Panc1 (cell line): ENCODE results near the gene CELA1.

Experiments used
- POLR2AphosphoS5 ChIP-seq: IDR thresholded peaks from 2 replicates; pipeline ENCODE4 v1.6.1; 2012; ENCODE audit warnings: mild to moderate bottlenecking, low read depth, low read length, moderate library complexity
- SIN3A ChIP-seq: IDR thresholded peaks from 2 replicates; pipeline ENCODE4 v1.6.1; 2012; ENCODE audit warnings: low read depth, mild to moderate bottlenecking, low read length, moderate library complexity, borderline replicate concordance; ENCODE audit not compliant: insufficient read depth
- TCF7L2 ChIP-seq: IDR thresholded peaks from 2 replicates; pipeline ENCODE4 v1.6.1; 2011; ENCODE audit warnings: mild to moderate bottlenecking, low read depth, low read length, inconsistent platforms
- TF ChIP-seq, protein P1 (sequence below): fragments of 450-650 bp; IDR thresholded peaks from 2 replicates; pipeline ENCODE4 v1.5.1; 2017; ENCODE audit warnings: mild to moderate bottlenecking
- TF ChIP-seq, protein P2 (sequence below), 2 experiments: IDR thresholded peaks; 2 replicates each; pipeline ENCODE4 v1.6.1; 2011 to 2012; ENCODE audit warnings: low read depth in 2 of 2, control low read depth in 1 of 2, low read length in 1 of 2, mild to moderate bottlenecking in 1 of 2, moderate library complexity in 1 of 2; ENCODE audit not compliant: insufficient read depth in 1 of 2

DNA sequence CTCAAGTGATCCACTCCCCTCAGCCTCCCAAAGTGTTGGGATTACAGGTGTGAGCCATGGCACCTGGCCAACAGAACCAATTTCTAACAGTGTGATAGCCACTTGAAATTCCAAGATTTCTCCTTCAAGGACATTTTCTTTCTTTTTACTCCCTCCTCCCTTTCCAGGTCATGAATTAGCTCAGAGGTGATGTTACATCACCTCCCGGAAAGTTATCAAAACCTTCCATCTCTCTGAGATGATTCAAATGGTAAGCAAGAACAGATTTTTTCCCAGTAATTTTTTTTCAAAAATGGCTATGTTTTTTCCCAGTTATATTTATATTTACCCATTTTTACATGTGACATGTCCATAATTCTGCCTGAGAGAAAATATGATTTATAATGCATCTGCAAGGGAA is 60.6 kb downstream of the CELA1 start:
- TF ChIP-seq, protein P1, sequence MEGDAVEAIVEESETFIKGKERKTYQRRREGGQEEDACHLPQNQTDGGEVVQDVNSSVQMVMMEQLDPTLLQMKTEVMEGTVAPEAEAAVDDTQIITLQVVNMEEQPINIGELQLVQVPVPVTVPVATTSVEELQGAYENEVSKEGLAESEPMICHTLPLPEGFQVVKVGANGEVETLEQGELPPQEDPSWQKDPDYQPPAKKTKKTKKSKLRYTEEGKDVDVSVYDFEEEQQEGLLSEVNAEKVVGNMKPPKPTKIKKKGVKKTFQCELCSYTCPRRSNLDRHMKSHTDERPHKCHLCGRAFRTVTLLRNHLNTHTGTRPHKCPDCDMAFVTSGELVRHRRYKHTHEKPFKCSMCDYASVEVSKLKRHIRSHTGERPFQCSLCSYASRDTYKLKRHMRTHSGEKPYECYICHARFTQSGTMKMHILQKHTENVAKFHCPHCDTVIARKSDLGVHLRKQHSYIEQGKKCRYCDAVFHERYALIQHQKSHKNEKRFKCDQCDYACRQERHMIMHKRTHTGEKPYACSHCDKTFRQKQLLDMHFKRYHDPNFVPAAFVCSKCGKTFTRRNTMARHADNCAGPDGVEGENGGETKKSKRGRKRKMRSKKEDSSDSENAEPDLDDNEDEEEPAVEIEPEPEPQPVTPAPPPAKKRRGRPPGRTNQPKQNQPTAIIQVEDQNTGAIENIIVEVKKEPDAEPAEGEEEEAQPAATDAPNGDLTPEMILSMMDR, result no peak
- TF ChIP-seq, protein P2, sequence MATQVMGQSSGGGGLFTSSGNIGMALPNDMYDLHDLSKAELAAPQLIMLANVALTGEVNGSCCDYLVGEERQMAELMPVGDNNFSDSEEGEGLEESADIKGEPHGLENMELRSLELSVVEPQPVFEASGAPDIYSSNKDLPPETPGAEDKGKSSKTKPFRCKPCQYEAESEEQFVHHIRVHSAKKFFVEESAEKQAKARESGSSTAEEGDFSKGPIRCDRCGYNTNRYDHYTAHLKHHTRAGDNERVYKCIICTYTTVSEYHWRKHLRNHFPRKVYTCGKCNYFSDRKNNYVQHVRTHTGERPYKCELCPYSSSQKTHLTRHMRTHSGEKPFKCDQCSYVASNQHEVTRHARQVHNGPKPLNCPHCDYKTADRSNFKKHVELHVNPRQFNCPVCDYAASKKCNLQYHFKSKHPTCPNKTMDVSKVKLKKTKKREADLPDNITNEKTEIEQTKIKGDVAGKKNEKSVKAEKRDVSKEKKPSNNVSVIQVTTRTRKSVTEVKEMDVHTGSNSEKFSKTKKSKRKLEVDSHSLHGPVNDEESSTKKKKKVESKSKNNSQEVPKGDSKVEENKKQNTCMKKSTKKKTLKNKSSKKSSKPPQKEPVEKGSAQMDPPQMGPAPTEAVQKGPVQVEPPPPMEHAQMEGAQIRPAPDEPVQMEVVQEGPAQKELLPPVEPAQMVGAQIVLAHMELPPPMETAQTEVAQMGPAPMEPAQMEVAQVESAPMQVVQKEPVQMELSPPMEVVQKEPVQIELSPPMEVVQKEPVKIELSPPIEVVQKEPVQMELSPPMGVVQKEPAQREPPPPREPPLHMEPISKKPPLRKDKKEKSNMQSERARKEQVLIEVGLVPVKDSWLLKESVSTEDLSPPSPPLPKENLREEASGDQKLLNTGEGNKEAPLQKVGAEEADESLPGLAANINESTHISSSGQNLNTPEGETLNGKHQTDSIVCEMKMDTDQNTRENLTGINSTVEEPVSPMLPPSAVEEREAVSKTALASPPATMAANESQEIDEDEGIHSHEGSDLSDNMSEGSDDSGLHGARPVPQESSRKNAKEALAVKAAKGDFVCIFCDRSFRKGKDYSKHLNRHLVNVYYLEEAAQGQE (IDR thresholded peaks at IDR 0.05; ENCODE audit: insufficient read depth in 1 of 2, low read depth in 2 of 2, low read length in 1 of 2), result no peak
- TF ChIP-seq POLR2AphosphoS5 (no peak), SIN3A (no peak), TCF7L2 (no peak)
